Activated CD4-positive, alpha-beta T cell treated with anti-CD3 and anti-CD28 coated beads, Interleukin-2, amount 50 U/mL, for 4 hours (primary cell): ENCODE measurements around the gene DYNLL1.
A peak's percentile ranks its signal among the peaks of the same experiment; 100 is the strongest.
"Not testable (repeated sequence)": the region's sequence is repeated elsewhere in the genome, so short reads cannot be mapped to it uniquely, and the experiment has no call there.

Source experiments
- DNase-seq, 2 experiments: peaks; one replicate each; pipeline ENCODE4 v3.0.0-alpha.2; 2020

DYNLL1 gene

GRCh38 chr12:120475643-120476042, 20.3 kb upstream of the DYNLL1 start:
- DNase-seq: no peak

DNA sequence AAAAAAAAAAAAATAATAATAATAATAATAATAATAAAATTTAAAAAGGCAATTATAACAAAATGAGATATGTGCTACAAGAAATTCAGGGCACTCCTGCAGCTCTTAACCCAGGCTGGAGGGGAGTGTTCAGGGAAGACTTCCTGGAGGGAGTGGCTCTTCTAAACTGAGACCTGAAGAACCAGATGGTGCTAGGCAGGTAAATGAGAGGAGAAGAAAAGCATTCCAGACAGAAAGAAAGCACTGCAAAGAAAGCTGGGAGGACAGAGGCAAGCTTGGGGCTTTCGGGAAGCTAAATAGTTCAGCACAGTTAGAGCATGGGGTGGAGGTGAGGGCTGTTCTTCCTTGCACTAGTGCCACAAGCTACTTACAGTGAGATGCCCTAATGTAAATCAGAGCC, 16.5 kb upstream of the DYNLL1 start:
- no peak for DNase-seq

- DNase-seq: no peak
Observed at GRCh38 chr12:120480211-120480610, 15.7 kb upstream of the DYNLL1 start.

GRCh38 chr12:120481022-120481767, 14.7 kb upstream of the DYNLL1 start:
- DNase-seq: no peak

- no peak for DNase-seq
Observed at GRCh38 chr12:120483621-120484020, 12.3 kb upstream of the DYNLL1 start.

- DNase-seq: no peak
Observed at GRCh38 chr12:120485961-120486881, 9.7 kb upstream of the DYNLL1 start.

DNA sequence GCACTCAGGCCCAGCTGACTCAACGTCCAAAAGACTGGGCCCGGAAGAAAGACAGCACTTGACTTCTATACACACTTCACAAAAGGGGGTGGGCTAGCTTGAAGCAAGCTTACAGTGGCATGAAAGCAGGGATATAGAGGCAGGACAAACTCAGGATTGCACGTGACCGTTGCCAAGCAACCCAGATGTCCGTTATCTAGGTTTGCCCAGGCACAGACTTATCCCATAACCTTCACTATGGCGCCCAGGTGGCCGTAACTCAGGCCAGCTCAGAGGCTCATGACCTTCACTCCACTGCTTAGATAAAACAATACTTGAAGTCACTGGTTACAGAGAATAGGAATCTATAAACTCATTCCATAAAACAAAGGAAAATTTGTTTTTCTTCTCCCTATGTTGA, 8.4 kb upstream of the DYNLL1 start:
- DNase-seq: not testable (repeated sequence)

DNA sequence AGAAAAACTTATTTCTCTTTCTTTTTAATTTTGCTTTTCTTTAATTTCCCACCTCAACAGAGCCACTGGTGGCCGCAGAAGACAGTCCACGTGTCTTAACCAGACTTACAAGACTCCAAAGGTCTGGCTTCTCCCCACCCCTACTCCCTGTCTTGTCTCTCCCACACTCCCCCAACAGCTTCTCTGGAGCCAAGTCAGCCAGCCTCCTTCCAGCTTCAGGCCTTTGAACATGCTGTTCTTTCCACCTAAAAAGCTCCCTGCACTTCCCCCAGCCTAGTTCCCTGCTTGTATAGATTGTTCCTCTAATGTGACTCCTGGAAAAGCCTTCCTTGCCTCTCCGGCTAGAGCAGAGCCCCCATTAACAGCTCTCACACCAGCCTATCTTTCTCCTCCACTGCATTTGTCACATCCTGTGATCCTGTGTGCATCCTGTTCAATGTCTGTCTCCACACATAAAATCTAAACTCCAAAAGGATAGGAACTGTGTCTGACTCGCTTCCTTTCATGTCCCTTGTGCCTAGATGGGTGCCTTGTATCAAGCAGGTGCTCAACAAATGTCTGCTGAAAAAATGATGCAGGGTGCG, 7.8 kb upstream of the DYNLL1 start:
- no peak for DNase-seq

DNA sequence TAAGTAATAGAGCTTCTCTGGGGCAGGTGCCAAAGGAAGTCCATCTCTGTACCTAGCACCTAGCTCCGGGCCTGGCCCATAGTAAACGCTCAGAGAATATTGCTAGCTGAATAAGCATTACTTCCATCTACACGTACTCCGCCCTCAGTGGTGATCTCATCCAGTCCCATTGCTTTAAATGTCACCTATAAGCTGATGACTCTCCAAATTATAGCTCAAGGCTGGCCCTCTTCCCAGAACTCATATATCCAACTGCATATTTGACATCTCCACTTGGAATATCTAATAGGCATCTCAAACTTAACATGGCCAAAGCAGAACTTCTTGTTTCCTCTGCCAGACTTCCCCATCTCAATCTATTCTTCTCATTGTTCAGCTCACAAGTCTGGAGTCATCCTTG, 6.9 kb upstream of the DYNLL1 start:
- no peak for DNase-seq

DNA sequence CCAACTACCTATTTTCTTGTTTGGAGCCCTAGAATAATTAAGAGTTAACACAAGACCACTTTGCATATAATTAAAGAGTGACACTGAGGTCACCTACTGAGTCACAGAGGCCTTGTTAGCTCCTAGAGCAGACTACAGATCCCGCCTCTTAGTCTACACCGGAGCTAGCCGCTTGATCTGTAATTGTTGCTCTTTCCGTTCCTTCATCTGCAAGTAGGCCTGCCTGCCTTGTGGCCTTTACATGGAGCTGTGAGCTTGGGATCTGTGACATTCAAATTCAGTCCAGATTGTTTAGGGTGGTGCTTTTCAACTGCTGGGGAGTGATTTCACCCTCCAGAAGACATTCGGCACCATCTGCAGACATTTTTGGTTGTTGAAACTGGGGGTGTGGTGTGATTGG, 5.6 kb upstream of the DYNLL1 start:
- no peak for DNase-seq

GRCh38 chr12:120490833-120491512, 4.9 kb upstream of the DYNLL1 start:
- no peak for DNase-seq

- no peak for DNase-seq
Observed at GRCh38 chr12:120495186-120495730, 655 bp upstream of the DYNLL1 start.

GRCh38 chr12:120496413-120497340, 764 bp downstream of the DYNLL1 start:
- peak; percentile 20 to 29 for DNase-seq

GRCh38 chr12:120497524-120498150, 1.7 kb downstream of the DYNLL1 start:
- no peak for DNase-seq

- no peak for DNase-seq
Observed at GRCh38 chr12:120498870-120499515, 3.1 kb downstream of the DYNLL1 start.

GRCh38 chr12:120500581-120500980, 4.7 kb downstream of the DYNLL1 start:
- DNase-seq: no peak

GRCh38 chr12:120504587-120504986, 8.7 kb downstream of the DYNLL1 start:
- DNase-seq: no peak

- no peak for DNase-seq
Observed at GRCh38 chr12:120508537-120508936, 12.6 kb downstream of the DYNLL1 start.

DNA sequence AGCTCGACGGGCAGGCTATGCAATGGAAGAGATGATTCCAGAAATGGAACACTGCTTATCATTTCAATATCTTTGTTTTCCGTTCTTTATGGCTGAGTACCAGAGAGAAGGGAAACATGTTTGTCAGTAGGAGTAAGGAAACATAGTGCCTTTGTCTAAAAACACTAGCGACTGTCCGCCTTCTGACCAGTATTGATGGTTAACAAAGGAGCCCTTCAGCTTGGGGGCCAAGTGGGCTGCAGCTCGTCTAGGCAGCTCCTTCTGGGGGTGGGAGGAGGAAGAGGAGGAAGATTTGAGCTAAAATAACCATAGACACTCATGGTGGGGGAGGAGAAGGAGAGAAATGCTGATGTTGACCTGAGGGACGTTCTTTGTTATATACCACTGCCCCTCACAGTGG, 18.1 kb downstream of the DYNLL1 start:
- DNase-seq: no peak

DNA sequence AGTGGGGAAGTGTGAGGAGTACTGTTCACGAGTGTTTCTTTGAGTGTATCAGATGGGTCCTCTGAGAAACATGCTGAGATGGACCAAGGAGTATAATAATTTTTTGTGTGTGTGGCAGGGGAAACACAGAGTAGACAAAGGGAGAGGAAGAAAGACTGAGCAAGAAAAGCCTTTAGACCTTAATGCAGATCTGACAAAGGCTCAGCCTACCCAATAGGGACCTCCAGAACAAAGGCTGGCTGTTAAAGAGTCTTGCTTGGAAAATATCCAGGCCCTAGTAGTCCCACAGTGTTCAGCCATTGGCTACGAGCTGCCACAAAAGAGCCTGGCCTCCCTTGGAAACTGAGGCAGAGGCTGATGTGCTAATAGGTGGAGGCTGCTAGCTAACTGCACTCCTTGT, 19.6 kb downstream of the DYNLL1 start:
- DNase-seq: no peak

- not testable (repeated sequence) for DNase-seq
Observed at GRCh38 chr12:120519324-120519723, 23.4 kb downstream of the DYNLL1 start.
